HT-29 (cell line): Measurements from ENCODE around the gene HECTD4. TPM values are rescaled to one million over a fixed set of nuclear protein-coding genes. Genes with fewer than 3 reads are reported as not detected.
A peak's percentile ranks its signal among the peaks of the same experiment; 100 is the strongest.
"Not testable (repeated sequence)": the region's sequence is repeated elsewhere in the genome, so short reads cannot be mapped to it uniquely, and the experiment has no call there.

ENCODE experiments used
- DNase-seq: peaks from one replicate; pipeline ENCODE4 v3.0.0-alpha.2; 2015; ENCODE audit warnings: low spot score
- total RNA-seq: library from RNA; depleted of rRNA; stranded (reverse); fragments of >200 nt; shearing (Covaris generic); gene quantifications from 2 replicates; pipeline ENCODE4 v1.2.3, GENCODE V29; 2014

HECTD4 gene
- total RNA-seq, 1 experiment from 2014 or later: 22.3 TPM

DNA sequence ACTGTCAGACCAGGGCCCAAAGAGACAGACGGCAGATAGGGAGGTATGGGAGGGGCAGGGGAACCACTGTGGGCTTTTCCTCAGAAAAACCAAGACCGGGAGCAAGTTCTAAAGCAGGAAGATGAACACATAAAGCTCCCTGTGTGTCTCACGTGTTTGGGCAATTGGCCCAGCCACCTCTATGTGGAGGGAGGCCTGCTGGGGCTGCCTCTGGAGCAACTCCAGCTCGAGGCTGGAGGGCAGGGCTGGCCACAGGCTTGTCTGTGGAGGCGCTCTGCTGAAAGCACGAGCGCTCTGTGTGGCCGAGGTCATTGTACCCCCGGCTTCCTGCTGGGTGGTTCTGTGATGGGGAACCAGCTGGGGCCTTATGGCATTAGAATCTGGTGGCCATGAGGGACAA lies 220.5 kb downstream of the HECTD4 start:
- DNase-seq: no peak

DNA sequence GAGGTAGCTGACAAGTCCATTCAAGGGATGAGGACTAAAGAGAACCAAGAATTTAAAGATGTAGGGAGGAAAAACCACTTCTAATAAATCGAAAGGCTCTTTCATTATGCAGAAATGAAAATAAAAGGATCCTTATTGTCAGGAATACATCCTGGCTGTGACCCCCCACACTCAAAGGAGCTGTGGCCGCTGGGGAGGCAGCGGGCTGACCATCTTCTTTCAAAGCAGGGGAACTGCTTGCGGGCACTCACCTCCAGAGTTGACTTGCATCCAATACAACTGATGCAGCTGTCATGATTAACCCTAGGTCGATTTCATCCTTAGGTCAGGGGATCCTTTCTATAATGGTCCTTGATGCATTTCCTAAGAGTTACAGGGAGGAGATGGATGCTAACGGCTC lies 221.6 kb downstream of the HECTD4 start:
- no peak for DNase-seq

DNA sequence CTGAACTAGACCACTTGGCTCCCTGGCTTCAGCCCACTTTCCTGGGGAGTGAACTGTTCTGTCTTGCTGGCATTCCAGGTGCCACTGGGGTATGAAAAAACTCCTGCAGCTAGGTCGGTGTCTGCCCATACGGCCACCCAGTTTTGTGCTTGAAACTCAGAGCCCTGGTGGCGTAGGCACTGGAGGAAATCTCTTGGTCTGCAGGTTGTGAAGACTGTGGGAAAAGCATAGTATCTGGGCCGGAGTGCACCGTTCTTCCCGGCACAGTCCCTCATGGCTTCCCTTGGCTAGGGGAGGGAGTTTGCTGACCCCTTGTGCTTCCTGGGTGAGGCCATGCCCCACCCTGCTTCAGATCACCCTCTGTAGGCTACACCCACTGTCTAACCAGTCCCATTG lies 223.1 kb downstream of the HECTD4 start:
- no peak for DNase-seq

DNA sequence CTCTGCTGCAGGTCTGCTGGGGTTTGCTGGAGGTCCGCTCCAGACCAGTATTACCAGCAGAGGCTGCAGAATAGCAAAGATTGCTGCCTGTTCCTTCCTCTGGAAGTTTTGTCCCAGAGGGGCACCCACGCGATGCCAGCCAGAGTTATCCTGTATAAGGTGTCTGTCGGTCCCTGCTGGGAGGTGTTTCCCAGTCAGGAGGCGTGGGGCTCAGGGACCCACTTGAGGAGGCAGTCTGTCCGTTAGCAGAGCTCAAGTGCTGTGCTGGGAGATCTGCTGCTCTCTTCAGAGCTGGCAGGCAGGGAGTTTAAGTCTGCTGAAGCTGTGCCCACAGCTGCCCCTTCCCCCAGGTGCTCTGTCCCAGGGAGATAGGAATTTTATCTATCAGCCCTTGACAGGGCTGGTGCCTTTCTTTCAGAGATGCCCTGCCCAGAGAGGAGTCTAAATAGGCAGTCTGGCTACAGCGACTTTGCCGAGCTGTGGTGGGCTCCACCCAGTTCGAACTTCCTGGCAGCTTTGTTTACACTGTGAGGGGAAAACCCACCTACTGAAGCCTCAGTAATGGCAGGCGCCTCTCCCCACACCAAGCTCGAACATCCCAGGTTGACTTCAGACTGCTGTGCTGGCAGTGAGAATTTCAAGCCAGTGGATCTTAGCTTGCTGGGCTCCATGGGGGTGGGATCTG lies 223.6 kb downstream of the HECTD4 start:
- not testable (repeated sequence) for DNase-seq

DNA sequence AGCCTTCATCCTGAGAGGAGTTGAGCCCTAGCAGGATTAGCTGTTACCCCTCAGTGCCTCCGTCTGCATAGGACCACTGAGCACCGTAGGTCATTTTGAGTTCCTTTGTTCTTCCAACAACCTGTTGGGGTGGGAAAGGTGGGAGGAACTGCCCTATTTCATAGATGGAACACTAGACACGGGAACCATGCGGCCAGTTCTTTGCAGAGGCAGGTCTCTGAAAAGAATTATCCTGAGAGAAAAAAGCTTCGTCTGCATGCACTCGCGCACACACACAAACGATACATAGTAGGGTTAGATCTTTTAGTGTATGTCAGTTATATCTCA lies 228.4 kb downstream of the HECTD4 start:
- no peak for DNase-seq

DNA sequence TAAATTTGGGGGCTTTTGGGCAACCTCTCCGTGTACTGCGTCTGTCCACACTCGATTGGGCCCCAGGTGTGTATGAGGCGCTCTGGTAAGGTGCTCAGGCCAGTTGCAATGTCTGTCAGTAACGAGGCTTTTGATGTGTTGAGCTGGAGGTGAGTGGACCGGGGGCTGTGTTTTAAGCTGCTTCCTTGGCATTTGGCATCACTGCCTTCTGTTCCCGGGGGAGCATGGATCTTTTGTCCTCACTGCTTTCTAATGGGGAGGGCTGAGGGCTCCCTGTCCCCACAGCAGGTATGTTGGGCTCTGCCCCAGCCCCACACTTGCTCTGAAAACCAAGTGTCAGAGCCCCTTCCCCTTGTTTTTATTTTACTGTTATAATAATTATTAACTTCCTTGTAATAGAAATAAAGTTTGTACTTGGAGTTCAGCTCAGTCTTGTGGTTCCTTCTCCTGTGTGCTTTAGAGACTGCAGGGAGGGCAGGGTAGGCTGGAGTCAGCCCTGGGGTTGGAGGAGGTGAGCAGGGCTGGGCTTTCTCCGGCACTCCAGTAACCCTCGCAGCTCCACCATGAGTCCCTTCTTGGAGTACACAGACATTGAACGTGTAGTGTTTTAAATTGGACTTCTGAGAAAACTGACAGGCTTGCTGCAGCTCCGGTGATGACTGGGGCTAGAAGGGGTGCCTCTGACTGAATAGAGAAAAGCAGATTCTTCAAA lies 228.9 kb downstream of the HECTD4 start:
- DNase-seq: no peak

DNA sequence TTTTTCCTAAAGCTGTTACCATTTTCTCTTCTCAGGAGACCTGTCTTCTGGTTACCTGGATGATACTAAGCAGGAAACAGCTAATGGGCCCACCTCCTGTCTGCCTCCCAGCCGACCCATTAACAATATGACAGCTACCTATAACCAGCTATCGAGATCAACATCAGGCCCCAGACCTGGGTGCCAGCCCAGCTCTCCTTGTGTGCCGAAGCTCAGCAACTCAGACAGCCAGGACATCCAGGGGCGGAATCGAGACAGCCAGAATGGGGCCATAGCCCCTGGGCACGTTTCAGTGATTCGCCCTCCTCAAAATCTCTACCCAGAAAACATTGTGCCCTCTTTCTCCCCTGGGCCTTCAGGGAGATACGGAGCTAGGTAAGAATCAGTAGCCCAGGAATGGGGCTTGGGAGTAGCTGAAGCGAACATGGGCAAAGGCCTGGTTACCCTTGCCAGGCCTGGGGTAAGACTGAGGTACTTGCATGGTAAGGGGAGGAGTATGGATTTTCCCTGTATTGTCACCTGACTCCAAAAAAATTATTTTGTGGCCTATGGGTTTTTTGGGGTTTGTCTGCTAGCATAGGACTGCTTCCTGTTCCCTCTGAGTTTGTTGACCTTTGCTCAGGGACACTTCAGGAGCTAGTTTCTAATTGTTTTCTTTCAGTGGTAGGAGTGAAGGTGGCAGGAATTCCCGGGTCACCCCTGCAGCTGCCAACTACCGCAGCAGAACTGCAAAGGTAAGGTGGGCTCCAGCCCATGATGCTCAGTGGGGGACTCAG lies 230.3 kb downstream of the HECTD4 start:
- DNase-seq: no peak

DNA sequence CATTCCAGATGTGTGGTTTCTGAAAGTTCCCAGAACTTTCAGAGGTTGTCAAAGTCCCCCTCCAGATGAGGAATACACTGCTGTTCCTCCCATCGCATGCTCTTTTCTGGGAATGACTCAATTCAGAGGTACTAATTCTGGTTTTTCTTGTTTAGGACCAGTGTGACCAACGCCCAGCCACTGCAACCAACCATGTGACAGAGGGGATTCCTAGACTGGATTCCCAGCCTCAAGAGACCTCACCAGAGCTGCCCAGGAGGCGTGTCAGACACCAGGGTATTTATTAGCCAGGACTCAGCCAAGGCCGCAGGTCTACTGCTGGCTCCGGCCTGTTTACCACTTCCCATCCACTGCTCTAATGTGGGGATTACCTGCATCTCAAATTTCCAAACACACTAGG lies 232.6 kb downstream of the HECTD4 start:
- no peak for DNase-seq

DNA sequence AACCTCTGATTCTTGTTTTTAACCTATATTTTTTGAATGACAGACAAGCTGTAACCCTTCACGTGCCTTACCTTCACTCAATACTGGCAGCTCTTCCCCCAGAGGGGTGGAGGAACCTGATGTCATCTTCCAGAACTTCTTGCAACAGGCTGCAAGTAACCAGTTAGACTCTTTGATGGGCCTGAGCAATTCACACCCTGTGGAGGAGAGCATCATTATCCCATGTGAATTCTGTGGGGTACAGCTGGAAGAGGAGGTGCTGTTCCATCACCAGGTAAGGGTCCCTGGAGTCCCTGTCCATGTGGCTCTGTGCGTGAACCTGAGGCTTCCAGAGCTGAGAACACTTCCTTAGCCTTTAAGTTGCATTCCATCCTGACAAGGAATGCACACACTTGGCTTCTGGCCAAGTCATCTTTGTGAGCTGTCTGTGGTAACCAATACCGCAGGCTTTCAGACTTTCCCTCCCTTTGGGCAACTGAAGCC lies 234.2 kb downstream of the HECTD4 start:
- DNase-seq: peak; percentile 36

DNA sequence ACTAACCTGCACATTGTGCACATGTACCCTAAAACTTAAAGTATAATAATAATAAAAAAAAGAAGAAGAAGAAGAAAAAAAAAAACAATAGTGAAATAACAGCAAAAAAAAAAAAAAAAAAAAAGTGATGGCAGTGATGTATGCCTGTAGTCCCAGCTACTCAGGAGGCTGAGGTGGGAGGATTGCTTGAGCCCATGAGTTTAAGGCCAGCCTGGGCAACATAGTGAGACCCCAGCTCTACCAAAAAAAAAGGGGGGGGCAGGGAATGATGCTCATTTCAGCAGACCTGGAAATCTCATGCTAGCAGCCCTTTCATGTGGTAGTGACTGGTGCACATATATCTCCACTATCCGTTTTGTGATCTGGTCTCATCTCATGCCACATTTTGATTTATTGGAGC lies 236.1 kb downstream of the HECTD4 start:
- no peak for DNase-seq

DNA sequence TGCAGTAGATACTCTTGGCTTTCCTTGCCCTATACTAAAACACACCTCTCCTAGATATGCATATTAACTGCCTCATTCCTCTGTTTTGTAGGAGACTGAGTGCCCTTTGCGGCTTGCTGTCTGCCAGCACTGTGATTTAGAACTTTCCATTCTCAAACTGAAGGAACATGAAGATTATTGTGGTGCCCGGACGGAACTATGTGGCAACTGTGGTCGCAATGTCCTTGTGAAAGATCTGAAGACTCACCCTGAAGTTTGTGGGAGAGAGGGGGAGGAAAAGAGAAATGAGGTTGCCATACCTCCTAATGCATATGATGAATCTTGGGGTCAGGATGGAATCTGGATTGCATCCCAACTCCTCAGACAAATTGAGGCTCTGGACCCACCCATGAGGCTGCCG lies 241.5 kb downstream of the HECTD4 start:
- DNase-seq: no peak

DNA sequence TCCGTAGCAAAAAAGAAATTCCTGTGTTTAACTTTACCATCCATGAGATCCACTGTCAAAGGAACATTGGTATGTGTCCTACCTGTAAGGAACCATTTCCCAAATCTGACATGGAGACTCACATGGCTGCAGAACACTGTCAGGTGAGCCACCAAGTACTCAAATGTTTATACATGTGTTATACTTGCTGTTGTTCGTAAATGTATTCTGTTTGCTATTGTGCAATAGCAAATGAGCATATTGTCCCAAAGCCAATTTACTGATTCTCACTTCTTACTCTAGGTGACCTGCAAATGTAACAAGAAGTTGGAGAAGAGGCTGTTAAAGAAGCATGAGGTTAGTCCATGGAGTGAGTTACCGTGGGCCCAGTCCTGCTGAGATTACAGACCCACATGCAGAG lies 247.5 kb downstream of the HECTD4 start:
- no peak for DNase-seq

DNA sequence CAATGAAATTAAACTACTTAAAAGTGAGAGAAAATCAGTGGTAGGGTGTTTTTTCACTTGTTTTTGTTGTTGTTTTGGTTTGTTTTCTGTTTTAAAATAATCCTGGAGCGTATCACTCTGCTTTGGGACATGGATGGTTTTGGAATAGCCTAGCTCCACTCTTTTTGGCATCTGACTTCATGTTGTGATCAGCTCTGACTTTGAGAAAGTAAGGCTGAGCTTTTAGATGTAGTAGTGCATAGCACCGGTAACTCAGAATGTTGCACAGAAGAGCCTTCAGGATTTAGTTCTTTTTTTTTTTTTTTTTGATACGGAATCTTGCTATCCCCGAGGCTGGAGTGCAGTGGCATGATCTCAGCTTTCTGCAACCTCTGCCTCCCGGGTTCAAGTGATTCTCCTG lies 248.8 kb downstream of the HECTD4 start:
- no peak for DNase-seq

DNA sequence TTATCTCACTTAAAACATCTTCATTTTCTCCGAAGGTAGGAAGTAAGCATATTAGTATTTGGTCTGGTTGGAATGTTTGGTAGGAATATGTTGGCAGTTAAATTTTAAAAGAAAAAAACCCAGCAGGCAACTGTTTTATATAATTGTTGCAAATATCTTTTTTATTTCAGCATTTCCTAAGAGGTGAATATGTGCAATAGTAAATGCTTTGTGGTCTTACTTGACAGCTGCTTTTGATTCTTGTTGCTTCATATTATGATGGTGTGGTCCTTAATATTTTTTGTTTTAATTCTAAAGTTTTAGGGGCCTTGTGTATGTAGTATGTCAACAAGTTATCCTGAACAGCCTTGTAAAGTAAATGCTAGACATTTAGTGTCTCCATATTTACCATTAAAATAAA lies 250.5 kb downstream of the HECTD4 start:
- no peak for DNase-seq

DNA sequence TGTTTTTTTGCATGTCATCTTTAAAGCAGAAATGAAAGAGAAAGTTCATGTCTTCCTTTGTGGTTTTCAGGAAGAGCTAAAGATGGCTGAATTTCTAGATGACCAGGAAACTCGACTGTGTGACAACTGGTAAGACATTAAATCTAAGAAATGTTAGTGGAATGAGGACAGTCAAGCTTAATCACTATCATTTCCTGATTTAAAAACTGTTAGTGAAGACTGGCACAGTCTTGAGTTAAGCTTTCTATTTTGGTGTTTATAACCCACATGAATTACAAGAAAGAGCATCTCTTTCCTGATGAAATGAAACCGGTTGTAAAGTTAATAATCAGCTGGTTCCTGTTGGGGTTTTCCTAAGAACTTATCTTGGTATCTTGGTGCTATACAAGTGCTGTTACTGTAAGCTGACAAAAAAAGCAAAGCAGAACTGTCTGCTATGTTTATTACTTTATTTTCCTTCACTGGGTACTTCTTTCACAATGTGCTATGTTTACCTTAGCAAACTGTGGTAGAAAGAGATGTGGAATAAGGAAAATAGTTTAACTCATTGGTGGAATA lies 251.7 kb downstream of the HECTD4 start:
- DNase-seq: peak; percentile 32

DNA sequence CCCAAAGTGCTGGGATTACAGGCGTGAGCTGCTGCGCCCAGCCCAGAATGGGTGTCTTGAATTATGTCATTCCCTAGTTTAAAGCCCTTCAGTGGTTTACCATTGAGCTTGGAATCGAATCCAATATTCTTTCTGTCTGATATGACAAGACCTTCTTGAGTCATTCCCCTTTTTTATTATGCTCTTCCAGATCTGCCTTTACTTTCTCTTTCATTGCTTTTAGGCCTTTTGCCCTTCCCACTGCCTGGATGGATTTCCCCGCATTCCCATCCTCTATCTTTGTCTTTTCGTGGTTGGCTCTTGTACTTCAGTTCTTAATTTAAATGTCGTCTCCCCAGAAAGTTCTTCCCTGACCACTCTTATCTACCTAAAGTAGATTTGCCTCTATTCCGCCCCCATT lies 255.3 kb downstream of the HECTD4 start:
- DNase-seq: no peak

DNA sequence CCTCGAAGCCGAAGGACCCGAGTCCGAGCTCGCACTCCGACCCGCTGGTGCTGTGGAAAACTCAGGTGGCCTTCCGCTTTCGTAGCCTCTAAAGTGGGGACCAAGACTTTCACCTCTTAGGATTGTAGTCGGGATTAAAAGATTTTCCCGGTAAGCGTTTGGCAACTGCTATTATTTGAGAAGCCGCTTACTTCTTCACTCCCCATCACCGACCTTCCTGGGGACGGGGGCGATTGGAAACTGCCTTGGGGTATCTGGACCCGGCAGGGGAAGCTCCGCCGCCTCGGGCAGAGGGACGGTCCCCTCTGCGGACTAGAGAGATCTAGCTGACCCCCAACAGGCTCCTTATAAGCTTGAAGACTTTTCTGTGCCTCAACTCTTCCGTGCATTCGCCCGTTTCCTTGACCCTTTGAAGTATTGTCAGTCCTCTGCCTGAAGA lies 256.2 kb downstream of the HECTD4 start:
- peak; percentile 13 for DNase-seq

DNA sequence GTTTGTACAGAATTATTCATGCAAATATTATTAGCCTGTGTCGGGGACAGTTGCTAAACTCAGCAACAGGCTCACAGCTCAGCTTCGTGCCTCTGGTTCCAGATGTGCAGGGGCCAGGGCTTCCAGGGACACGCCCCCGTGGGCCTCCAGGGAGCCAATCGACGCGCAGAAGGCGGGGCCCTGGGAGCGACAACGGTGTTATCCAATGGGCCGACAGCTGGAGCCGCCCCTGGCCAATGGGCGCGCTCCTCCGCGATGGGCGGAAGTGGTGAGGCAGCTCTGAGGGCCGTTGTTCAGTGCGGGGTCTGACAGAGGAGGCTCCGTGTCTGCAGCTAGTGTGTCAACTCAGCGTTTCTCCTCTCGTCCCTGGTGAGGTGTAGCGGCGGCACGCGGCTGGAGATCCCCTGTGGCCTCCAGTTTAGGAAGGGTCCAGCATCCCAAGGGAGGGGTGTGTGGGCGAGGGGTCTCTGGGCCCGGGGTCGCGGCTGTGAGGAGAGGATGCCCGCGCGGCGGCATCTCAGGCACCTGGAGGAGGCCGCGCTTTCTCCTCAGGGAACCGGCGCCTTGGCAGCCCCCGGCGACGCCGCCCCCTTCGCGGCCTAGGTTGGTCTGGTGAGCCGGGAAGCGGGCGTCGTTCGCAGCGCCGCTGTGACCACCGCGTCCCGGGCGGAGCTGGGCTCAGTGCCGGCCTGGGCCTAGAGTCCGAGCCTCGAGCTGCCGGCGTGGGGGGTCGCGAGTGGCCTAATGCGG lies 256.8 kb downstream of the HECTD4 start, which contains the start of gene TRAFD1:
Gene TRAFD1, plus strand, starts transcription at position 311 of the 750 bp plus-strand sequence. CDS start 4,963 bp downstream, outside the sequence.
- peak; percentile 98 for DNase-seq

DNA sequence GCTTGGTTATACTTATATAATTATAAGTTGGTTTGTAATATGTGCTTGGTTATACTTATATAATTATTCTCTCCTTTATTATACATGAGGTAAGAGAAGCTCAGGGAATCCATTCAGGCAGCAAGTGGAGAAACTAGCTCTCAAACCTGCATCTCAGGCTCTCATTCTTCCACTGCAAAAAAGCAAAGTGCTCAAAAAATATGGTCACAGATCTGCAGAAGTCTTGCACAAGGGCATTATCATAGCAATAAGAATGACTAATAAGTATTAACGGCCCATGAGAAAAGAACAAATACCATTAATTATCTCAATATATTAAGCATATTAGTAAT lies 257.3 kb downstream of the HECTD4 start:
- no peak for DNase-seq

DNA sequence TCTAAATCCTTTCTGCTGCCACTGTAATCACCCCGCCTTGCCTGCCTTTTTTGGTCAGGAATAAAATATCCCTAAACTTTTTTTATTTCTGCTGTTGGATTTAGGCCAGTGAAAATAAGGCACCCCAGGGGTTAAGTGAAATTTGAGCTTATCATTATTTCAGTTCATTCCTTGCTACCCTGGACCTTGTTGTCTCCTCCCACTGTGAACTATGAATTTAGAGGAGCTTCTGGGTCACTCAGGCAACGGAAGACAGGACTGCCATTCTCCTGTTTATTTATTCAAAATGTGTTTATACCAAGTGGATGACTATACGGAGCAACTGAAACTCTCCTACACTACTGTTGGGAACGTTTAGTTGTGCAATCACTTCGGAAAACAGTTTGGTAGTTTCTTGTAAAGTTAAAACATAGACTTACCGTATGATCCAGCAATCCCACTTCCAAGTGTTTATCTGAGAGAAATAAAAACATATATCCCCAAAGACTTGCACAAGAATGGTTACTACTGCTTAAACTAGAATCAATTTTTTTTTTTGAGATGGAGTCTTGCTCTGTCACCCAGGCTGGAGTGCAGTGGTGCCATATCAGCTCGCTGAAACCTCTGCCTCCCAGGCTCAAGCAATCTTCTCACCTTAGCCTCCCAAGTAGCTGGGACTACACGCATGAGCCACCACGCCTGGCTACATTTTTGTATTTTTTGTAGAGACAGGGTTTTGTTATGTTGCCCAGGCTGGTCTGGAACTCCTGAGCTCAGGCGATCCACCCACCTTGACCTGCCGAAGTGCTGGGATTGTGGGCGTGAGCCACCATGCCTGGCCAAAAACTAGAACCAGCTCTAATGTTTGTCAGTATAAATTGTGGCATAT lies 259.2 kb downstream of the HECTD4 start:
- no peak for DNase-seq
